ENCODE results near the gene DACH2. TPM values are rescaled to one million over a fixed set of nuclear protein-coding genes. Genes with fewer than 3 reads are reported as not detected.

The DACH2 gene
- total RNA-seq, 1 donor from 2014 or later, result 0.13 TPM

DNA sequence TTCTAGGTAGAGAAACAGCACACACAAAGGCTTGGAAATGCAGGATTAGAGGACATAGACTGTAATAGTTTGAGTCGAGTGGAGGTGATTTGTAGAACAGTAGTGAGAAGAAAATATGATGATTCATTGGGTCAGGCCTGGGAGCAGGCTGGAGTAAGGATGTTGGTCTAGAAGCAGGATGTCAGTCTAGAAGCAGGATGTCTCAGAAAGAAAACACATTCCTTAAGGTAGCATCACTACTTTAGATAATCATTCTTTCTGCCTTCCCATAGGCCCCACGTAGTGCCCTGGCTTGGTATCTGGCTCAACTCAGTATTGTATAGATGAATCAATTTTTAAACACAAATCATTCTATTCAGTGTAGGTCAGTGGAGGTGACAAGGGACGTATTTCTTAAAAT lies 11.2 kb upstream of the DACH2 start:
- DNase-seq (ENCODE audit: low read depth), result no peak
- H3K4me3 ChIP-seq (ENCODE audit: low read depth, low read length), result no peak overlapping the region
- TF ChIP-seq, protein P1, sequence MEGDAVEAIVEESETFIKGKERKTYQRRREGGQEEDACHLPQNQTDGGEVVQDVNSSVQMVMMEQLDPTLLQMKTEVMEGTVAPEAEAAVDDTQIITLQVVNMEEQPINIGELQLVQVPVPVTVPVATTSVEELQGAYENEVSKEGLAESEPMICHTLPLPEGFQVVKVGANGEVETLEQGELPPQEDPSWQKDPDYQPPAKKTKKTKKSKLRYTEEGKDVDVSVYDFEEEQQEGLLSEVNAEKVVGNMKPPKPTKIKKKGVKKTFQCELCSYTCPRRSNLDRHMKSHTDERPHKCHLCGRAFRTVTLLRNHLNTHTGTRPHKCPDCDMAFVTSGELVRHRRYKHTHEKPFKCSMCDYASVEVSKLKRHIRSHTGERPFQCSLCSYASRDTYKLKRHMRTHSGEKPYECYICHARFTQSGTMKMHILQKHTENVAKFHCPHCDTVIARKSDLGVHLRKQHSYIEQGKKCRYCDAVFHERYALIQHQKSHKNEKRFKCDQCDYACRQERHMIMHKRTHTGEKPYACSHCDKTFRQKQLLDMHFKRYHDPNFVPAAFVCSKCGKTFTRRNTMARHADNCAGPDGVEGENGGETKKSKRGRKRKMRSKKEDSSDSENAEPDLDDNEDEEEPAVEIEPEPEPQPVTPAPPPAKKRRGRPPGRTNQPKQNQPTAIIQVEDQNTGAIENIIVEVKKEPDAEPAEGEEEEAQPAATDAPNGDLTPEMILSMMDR (IDR thresholded peaks at IDR 0.05; ENCODE audit: insufficient read depth, low read length, poor library complexity, severe bottlenecking), result no peak
- H3K36me3 ChIP-seq (ENCODE audit: control insufficient read depth, insufficient read depth, low read length), result no peaks in the 10 kb centered on the region
- H3K27me3 ChIP-seq (ENCODE audit: control insufficient read depth, insufficient read depth, low read length), result no peaks in the 10 kb centered on the region

DNA sequence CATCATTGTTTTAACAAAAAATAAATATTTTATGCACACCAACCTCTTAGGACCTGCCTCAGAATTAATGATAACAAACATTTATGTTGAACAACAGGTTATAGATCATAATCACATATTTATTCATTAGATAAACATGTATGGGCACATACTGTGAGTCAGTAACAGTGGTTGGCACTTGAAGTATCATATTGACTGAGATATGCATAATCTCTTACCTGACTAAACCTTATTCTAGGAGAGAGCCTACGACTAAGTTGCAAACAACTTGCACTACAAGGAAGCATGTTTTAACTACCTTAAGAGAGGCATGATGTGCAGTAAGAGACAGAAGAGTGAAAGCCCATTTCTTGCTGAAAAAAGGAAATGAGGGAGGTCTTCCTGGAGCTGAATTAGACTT lies 6.5 kb upstream of the DACH2 start:
- TF ChIP-seq, protein P1 (IDR thresholded peaks at IDR 0.05; ENCODE audit: insufficient read depth, low read length, poor library complexity, severe bottlenecking), result no peak
- no peaks in the 10 kb centered on the region for H3K36me3 ChIP-seq (ENCODE audit: control insufficient read depth, insufficient read depth, low read length)
- DNase-seq (ENCODE audit: low read depth), result no peak
- H3K27me3 ChIP-seq (ENCODE audit: control insufficient read depth, insufficient read depth, low read length), result no peaks in the 10 kb centered on the region
- no peak overlapping the region for H3K4me3 ChIP-seq (ENCODE audit: low read depth, low read length)

DNA sequence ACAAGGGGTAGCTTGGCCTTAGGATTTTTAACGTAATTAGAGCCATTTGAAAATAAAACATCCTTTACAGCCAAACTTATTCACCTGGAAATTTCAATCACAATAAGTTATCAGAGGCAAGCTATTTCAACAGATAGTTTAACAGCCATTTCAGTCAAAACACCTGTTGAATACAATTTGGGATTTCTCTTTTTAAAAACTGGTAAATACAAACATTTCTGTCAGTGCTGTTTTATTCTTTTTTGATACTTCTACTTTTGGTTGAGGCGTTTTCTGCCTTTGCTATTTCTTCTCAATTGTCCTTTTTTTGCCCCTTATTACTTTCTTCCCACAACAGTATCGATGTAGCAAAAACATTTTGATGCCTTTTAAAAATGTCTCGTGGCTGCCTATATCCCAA lies 2.1 kb upstream of the DACH2 start:
- no peak for DNase-seq (ENCODE audit: low read depth)
- no peak overlapping the region for H3K4me3 ChIP-seq (ENCODE audit: low read depth, low read length)
- TF ChIP-seq, protein P1 (IDR thresholded peaks at IDR 0.05; ENCODE audit: insufficient read depth, low read length, poor library complexity, severe bottlenecking), result no peak
- H3K27me3 ChIP-seq (ENCODE audit: control insufficient read depth, insufficient read depth, low read length), result peaks cover 12% of the 10 kb centered on the region
- no peaks in the 10 kb centered on the region for H3K36me3 ChIP-seq (ENCODE audit: control insufficient read depth, insufficient read depth, low read length)

DNA sequence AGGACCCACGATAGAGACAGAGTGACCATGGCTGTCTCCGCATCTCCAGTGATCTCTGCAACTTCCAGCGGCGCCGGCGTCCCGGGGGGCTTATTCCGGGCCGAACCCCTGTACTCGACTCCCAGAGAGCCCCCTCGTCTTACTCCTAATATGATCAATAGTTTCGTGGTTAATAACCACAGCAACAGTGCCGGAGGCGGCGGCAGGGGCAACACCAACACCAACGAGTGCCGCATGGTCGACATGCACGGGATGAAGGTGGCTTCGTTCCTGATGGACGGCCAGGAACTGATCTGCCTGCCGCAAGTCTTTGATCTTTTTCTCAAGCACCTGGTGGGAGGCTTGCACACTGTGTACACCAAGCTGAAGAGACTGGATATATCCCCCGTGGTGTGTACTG lies 343 bp downstream of the DACH2 start:
- TF ChIP-seq, protein P1 (IDR thresholded peaks at IDR 0.05; ENCODE audit: insufficient read depth, low read length, poor library complexity, severe bottlenecking), result no peak
- DNase-seq (ENCODE audit: low read depth), result no peak
- H3K4me3 ChIP-seq (ENCODE audit: low read depth, low read length), result peak overlapping the region; percentile 39
- no peaks in the 10 kb centered on the region for H3K36me3 ChIP-seq (ENCODE audit: control insufficient read depth, insufficient read depth, low read length)
- H3K27me3 ChIP-seq (ENCODE audit: control insufficient read depth, insufficient read depth, low read length), result peaks cover 12% of the 10 kb centered on the region

DNA sequence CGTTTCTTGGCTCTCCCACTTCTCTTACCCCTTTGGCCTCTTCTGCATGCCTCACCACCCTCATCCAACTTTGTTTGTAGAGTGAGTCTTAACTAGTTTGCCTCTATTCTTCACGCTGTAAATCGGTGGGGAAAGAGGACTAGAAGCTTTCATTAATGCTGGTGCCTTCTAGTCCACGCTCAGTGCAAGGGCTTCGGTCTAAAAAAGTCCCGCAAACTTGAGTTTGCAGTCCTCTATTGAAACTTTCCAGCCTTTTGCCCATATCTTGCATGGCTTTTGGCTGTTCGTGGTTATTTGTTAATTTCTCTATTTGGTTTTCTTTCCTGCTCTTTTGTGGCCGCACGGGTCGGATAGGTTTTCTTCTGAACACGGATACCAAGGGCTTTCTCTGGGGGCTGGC lies 868 bp downstream of the DACH2 start:
- TF ChIP-seq, protein P1 (IDR thresholded peaks at IDR 0.05; ENCODE audit: insufficient read depth, low read length, poor library complexity, severe bottlenecking), result no peak
- peaks cover 12% of the 10 kb centered on the region for H3K27me3 ChIP-seq (ENCODE audit: control insufficient read depth, insufficient read depth, low read length)

DNA sequence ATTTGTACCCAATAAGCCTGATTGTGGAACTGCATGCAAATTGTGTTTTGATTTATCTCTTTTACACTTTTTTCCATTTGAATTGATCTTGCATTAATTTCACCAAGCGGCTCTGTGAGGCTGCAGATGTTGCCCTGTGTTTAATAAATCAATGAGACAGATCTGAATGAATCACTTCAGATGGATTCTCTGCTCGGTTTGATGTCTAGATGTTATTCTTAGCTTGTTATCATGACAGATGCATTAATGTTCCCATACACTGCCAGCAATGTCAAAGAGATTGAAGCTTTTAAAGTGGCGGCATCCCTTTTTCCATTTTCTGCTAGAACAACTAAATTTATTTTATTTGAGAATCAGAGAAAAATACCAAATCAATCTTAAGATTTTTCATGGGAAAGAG lies 6.3 kb downstream of the DACH2 start:
- TF ChIP-seq, protein P1 (IDR thresholded peaks at IDR 0.05; ENCODE audit: insufficient read depth, low read length, poor library complexity, severe bottlenecking), result no peak
- no peak for DNase-seq (ENCODE audit: low read depth)
- Histone ChIP-seq H3K4me3 (ENCODE audit: low read depth, low read length) (no peak overlapping the region), H3K27me3 (ENCODE audit: control insufficient read depth, insufficient read depth, low read length) (peaks cover 3% of the 10 kb centered on the region), H3K36me3 (ENCODE audit: control insufficient read depth, insufficient read depth, low read length) (no peaks in the 10 kb centered on the region)

More for the DNA sequence above, 868 bp downstream of the DACH2 start:
- Histone ChIP-seq H3K4me3 (ENCODE audit: low read depth, low read length) (no peak overlapping the region), H3K36me3 (ENCODE audit: control insufficient read depth, insufficient read depth, low read length) (no peaks in the 10 kb centered on the region)
- DNase-seq (ENCODE audit: low read depth), result no peak
